ENCODE measurements around the gene ABCB8. TPM values are rescaled to one million over a fixed set of nuclear protein-coding genes. Genes with fewer than 3 reads are reported as not detected.

The ABCB8 gene
- total and polyA plus RNA-seq, 2 of the 4 experiments (the other 2 are of a cell fraction): 16.3 to 26.8 TPM

GRCh38 chr7:151083071-151083823, 55.0 kb downstream of the ABCB8 start, which contains the start of gene TMUB1 (continued):
- TF ChIP-seq POLR2A (IDR thresholded peaks at IDR 0.05; ENCODE audit: low read depth, low read length): peak; percentile 40; the same call in 1 of the 2 replicates
- TF ChIP-seq RFX5 (IDR thresholded peaks at IDR 0.05; ENCODE audit: low read depth, low read length): no peak

GRCh38 chr7:151083824-151084160, 55.5 kb downstream of the ABCB8 start:
- POLR2A ChIA-PET (ENCODE audit: unreplicated experiment): no interaction called here
- H4K8ac ChIP-seq (ENCODE audit: low read depth in 2 of 2, low read length in 2 of 2): peak overlapping the region; percentile 59 to 85; a peak in 3 of 4 replicates
- peak overlapping the region; percentile 91 for H2AFZ ChIP-seq (replicated peaks; ENCODE audit: low read length, poor library complexity)

More at GRCh38 chr7:151083824-151084160, 55.5 kb downstream of the ABCB8 start:
- no peaks in the 10 kb centered on the region for H3K9me3 ChIP-seq (ENCODE audit: control insufficient read depth, insufficient read depth, low read length)
- no peak overlapping the region for H2BK5ac ChIP-seq (ENCODE audit: low read depth, low read length, poor library complexity, severe bottlenecking)
- H2AK9ac ChIP-seq (replicated peaks; ENCODE audit: low read depth, low read length, poor library complexity): peak overlapping the region; percentile 77
- peak overlapping the region; percentile 88 for H3K4me2 ChIP-seq (ENCODE audit: low read depth, low read length)
- H3K36me3 ChIP-seq (ENCODE audit: control insufficient read depth, insufficient read depth, low read length): no peaks in the 10 kb centered on the region; the same call in 1 of the 2 replicates
- H4K5ac ChIP-seq (ENCODE audit: low read depth, low read length): no peak overlapping the region
- TF ChIP-seq BHLHE40 (IDR thresholded peaks at IDR 0.05; ENCODE audit: low read depth, low read length) (no peak), NFE2L2 (IDR thresholded peaks at IDR 0.05; ENCODE audit: low read depth, low read length) (no peak), MXI1 (IDR thresholded peaks at IDR 0.05; ENCODE audit: borderline replicate concordance, low read depth, low read length) (no peak), SMC3 (IDR thresholded peaks at IDR 0.05; ENCODE audit: low read depth, low read length) (no peak), CHD1 (IDR thresholded peaks at IDR 0.05; ENCODE audit: low read depth, low read length) (no peak), RCOR1 (IDR thresholded peaks at IDR 0.05; ENCODE audit: insufficient replicate concordance, low read length) (no peak), RAD21 (IDR thresholded peaks at IDR 0.05; ENCODE audit: low read length) (no peak), MAZ (IDR thresholded peaks at IDR 0.05; ENCODE audit: borderline replicate concordance, low read depth, low read length) (no peak), CEBPB (IDR thresholded peaks at IDR 0.05; ENCODE audit: low read depth, low read length) (no peak)
- TF ChIP-seq, protein P1, sequence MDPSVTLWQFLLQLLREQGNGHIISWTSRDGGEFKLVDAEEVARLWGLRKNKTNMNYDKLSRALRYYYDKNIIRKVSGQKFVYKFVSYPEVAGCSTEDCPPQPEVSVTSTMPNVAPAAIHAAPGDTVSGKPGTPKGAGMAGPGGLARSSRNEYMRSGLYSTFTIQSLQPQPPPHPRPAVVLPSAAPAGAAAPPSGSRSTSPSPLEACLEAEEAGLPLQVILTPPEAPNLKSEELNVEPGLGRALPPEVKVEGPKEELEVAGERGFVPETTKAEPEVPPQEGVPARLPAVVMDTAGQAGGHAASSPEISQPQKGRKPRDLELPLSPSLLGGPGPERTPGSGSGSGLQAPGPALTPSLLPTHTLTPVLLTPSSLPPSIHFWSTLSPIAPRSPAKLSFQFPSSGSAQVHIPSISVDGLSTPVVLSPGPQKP (IDR thresholded peaks at IDR 0.05; ENCODE audit: borderline replicate concordance, low read depth, low read length): no peak
- WGBS, 2 experiments (ENCODE audit: extremely low coverage in 2 of 2, insufficient read length in 1 of 2): no CpG with 5 or more reads among the region's 3 CpGs
- H3K4me1 ChIP-seq (ENCODE audit: control insufficient read depth, insufficient read depth, low read length): peaks cover 32% of the 10 kb centered on the region
- no peak for ATAC-seq (ENCODE audit: low read depth)
- H4K91ac ChIP-seq (ENCODE audit: insufficient read depth, low read depth, low read length): 0 out of 2 replicates have a peak overlapping the region, but pooled peaks have one; percentile 37
- no peak overlapping the region for H2BK20ac ChIP-seq (ENCODE audit: low read depth, low read length)
- peak overlapping the region; percentile 4; the same call in 1 of the 2 replicates for H2BK120ac ChIP-seq (ENCODE audit: low read depth, low read length)
- H3K56ac ChIP-seq (ENCODE audit: extremely low read depth, insufficient read depth, low read length): no peak overlapping the region
- peaks cover 6% of the 10 kb centered on the region; the same call in 1 of the 2 replicates for H3K9me1 ChIP-seq (ENCODE audit: insufficient read depth, low read length)
- peak overlapping the region; percentile 75 for H3K4me3 ChIP-seq (ENCODE audit: insufficient read depth, low read depth, low read length)
- H3K27ac ChIP-seq (ENCODE audit: insufficient read depth, low read length): no peak overlapping the region; the same call in 1 of the 2 replicates
- no TSS peak for BruUV-seq (replicated peaks)
- H3K14ac ChIP-seq (replicated peaks; ENCODE audit: low read depth, low read length): no peak overlapping the region
- H3K4ac ChIP-seq (ENCODE audit: low read depth, low read length): peak overlapping the region; percentile 50; the same call in 1 of the 2 replicates
- no peak overlapping the region for H2BK15ac ChIP-seq (ENCODE audit: low read depth, low read length)
- H3K9ac ChIP-seq (ENCODE audit: low read depth, low read length): 0 out of 2 replicates have a peak overlapping the region, but pooled peaks have one; percentile 2
- H3K79me1 ChIP-seq (ENCODE audit: low read depth in 1 of 2, low read length in 2 of 2): peaks cover 10 to 44% of the 10 kb centered on the region in 2 experiments; a peak in 3 of 4 replicates
- in situ Hi-C loops (cut with MboI; ENCODE audit: low sequenced_read_pairs): no loop called here
- peaks cover 18% of the 10 kb centered on the region for H4K20me1 ChIP-seq (ENCODE audit: insufficient read depth, low read length)
- 0 out of 2 replicates have a peak overlapping the region, but pooled peaks have one; percentile 17 for H3K23ac ChIP-seq (ENCODE audit: low read depth, low read length)
- CTCF ChIA-PET: no interaction called here
- DNase-seq: no peak
- dilution Hi-C loops (cut with HindIII; ENCODE audit: low sequenced_read_pairs, unreplicated experiment): no loop called here
- intact Hi-C loops (cut with micrococcal nuclease): no loop called here
- H3K27me3 ChIP-seq (ENCODE audit: control insufficient read depth, insufficient read depth, low read length): no peaks in the 10 kb centered on the region
- no peak overlapping the region for H3K18ac ChIP-seq (ENCODE audit: low read depth, low read length)
- H2AK5ac ChIP-seq (ENCODE audit: low read depth, low read length): peak overlapping the region; percentile 54
